OCI-LY7 (cell line): ENCODE results near the gene FAM171A1.

Experiments
- EZH2phosphoT487 ChIP-seq: fragments of 200-600 bp; sonication (generic); IDR thresholded peaks from 2 replicates; pipeline ENCODE4 v1.6.1; 2018; ENCODE audit warnings: low read depth, borderline replicate concordance, mild to moderate bottlenecking, mixed run types, antibody characterized with exemption, low read length, moderate library complexity, mixed read lengths
- TF ChIP-seq, protein P1 (sequence below): fragments of 200-600 bp; sonication (generic); conservative IDR thresholded peaks from 2 replicates; pipeline ENCODE4 v1.5.1; 2014; ENCODE audit warnings: mild to moderate bottlenecking, antibody characterized with exemption, low read length, moderate library complexity, mixed read lengths

DNA sequence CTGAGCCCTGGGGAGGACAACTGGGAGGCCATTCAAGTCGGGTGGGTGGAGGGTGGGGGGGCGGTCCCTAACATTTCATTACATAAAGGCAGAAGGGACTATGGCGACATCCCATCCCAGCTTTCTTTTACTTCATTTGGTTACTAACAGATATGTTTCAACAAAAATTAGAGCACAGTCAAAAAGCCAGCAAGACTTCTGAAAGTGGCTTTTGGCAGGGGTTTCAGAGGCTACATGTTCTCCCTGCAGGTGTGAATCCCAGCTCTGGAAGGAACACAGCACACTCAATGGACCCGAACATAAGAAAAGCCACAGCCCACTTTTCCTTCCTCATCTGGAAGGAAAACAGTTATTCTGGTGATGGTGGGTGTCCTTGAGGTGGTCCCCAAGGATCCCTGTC lies 7.1 kb downstream of the FAM171A1 start:
- TF ChIP-seq, protein P1, sequence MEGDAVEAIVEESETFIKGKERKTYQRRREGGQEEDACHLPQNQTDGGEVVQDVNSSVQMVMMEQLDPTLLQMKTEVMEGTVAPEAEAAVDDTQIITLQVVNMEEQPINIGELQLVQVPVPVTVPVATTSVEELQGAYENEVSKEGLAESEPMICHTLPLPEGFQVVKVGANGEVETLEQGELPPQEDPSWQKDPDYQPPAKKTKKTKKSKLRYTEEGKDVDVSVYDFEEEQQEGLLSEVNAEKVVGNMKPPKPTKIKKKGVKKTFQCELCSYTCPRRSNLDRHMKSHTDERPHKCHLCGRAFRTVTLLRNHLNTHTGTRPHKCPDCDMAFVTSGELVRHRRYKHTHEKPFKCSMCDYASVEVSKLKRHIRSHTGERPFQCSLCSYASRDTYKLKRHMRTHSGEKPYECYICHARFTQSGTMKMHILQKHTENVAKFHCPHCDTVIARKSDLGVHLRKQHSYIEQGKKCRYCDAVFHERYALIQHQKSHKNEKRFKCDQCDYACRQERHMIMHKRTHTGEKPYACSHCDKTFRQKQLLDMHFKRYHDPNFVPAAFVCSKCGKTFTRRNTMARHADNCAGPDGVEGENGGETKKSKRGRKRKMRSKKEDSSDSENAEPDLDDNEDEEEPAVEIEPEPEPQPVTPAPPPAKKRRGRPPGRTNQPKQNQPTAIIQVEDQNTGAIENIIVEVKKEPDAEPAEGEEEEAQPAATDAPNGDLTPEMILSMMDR: no peak
- no peak for TF ChIP-seq EZH2phosphoT487
